Activated naive CD8-positive, alpha-beta T cell treated with anti-CD3 and anti-CD28 coated beads for 36 hours (primary cell): ENCODE data around the gene FADS1. TPM values are rescaled to one million over a fixed set of nuclear protein-coding genes. Genes with fewer than 3 reads are reported as not detected.

Experiments
- DNase-seq: peaks from one replicate; pipeline ENCODE4 v3.0.0; 2021
- H3K27ac Mint-ChIP-seq: one replicate; pipeline ENCODE4 v1.8.0; 2022; ENCODE audit warnings: mild to moderate bottlenecking, moderate library complexity, mixed read lengths
- H3K27me3 Mint-ChIP-seq: one replicate; pipeline ENCODE4 v1.8.0; 2022; ENCODE audit warnings: mild to moderate bottlenecking, mixed read lengths
- H3K36me3 Mint-ChIP-seq: one replicate; pipeline ENCODE4 v1.8.0; 2021; ENCODE audit warnings: mild to moderate bottlenecking, mixed read lengths
- H3K4me1 Mint-ChIP-seq: one replicate; pipeline ENCODE4 v1.8.0; 2021; ENCODE audit warnings: mixed read lengths
- H3K4me3 Mint-ChIP-seq: one replicate; pipeline ENCODE4 v1.8.0; 2022; ENCODE audit warnings: mild to moderate bottlenecking, moderate library complexity, mixed read lengths
- H3K9me3 Mint-ChIP-seq: one replicate; pipeline ENCODE4 v1.8.0; 2022; ENCODE audit warnings: mixed read lengths
- total RNA-seq, 2 experiments: library from RNA; stranded (reverse); gene quantifications; one replicate each; pipeline ENCODE4 v1.2.3, GENCODE V29; 2021

Gene FADS1
- total RNA-seq, 2 experiments from 2014 or later, result 18.1 to 18.2 TPM

GRCh38 chr11:61834278-61835048 is 17.7 kb upstream of the FADS1 start:
- Mint-ChIP-seq H3K4me1 (peaks cover 20% of the 10 kb centered on the region), H3K4me3 (peak overlapping the region; percentile 7), H3K9me3 (no peaks in the 10 kb centered on the region), H3K27me3 (peaks cover 19% of the 10 kb centered on the region), H3K27ac (peak overlapping the region; percentile 87), H3K36me3 (peaks cover 23% of the 10 kb centered on the region)
- DNase-seq, result peak; percentile 74

GRCh38 chr11:61833926-61834277 is 17.1 kb upstream of the FADS1 start:
- Mint-ChIP-seq H3K4me1 (peaks cover 23% of the 10 kb centered on the region), H3K9me3 (no peaks in the 10 kb centered on the region)

DNA sequence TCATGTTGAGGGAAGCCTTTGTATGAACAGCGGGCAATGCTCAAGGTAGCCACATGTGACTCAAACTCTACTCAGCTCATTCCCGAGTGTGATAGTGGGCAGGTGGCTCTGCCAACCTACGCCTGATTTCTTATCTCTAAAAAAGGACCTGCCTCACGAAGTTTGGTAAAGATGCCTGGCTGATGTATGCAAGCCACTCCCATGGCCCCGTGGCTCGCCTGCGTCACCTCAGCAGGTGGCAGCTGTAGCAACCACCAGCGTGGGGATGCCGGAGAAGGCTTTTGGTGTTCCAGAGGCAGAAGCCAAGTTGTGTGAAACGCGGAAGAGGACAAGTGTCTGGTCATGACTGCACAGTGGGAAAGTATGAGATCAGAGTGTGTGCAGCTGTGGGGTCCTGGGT is 16.7 kb upstream of the FADS1 start:
- H3K36me3 Mint-ChIP-seq, result peaks cover 27% of the 10 kb centered on the region
- H3K4me3 Mint-ChIP-seq, result no peak overlapping the region
- H3K27me3 Mint-ChIP-seq, result peaks cover 24% of the 10 kb centered on the region
- no peaks in the 10 kb centered on the region for H3K9me3 Mint-ChIP-seq
- no peak for DNase-seq
- peaks cover 23% of the 10 kb centered on the region for H3K4me1 Mint-ChIP-seq
- H3K27ac Mint-ChIP-seq, result peak overlapping the region; percentile 87

More at GRCh38 chr11:61833926-61834277, 17.1 kb upstream of the FADS1 start:
- Mint-ChIP-seq H3K4me3 (no peak overlapping the region), H3K27ac (peak overlapping the region; percentile 87), H3K36me3 (peaks cover 26% of the 10 kb centered on the region), H3K27me3 (peaks cover 24% of the 10 kb centered on the region)
- no peak for DNase-seq

- Mint-ChIP-seq H3K27ac (no peak overlapping the region), H3K4me1 (peaks cover 23% of the 10 kb centered on the region), H3K27me3 (peaks cover 24% of the 10 kb centered on the region), H3K36me3 (peaks cover 27% of the 10 kb centered on the region), H3K4me3 (no peak overlapping the region), H3K9me3 (no peaks in the 10 kb centered on the region)
- no peak for DNase-seq
These were observed 16.0 kb upstream of the FADS1 start for GRCh38 chr11:61832754-61833153.

- no peaks in the 10 kb centered on the region for H3K9me3 Mint-ChIP-seq
- DNase-seq, result no peak
- no peak overlapping the region for H3K4me3 Mint-ChIP-seq
- no peak overlapping the region for H3K27ac Mint-ChIP-seq
- peaks cover 28% of the 10 kb centered on the region for H3K36me3 Mint-ChIP-seq
- H3K4me1 Mint-ChIP-seq, result peaks cover 24% of the 10 kb centered on the region
- H3K27me3 Mint-ChIP-seq, result peaks cover 26% of the 10 kb centered on the region
These were observed 15.4 kb upstream of the FADS1 start for GRCh38 chr11:61832207-61832606.

DNA sequence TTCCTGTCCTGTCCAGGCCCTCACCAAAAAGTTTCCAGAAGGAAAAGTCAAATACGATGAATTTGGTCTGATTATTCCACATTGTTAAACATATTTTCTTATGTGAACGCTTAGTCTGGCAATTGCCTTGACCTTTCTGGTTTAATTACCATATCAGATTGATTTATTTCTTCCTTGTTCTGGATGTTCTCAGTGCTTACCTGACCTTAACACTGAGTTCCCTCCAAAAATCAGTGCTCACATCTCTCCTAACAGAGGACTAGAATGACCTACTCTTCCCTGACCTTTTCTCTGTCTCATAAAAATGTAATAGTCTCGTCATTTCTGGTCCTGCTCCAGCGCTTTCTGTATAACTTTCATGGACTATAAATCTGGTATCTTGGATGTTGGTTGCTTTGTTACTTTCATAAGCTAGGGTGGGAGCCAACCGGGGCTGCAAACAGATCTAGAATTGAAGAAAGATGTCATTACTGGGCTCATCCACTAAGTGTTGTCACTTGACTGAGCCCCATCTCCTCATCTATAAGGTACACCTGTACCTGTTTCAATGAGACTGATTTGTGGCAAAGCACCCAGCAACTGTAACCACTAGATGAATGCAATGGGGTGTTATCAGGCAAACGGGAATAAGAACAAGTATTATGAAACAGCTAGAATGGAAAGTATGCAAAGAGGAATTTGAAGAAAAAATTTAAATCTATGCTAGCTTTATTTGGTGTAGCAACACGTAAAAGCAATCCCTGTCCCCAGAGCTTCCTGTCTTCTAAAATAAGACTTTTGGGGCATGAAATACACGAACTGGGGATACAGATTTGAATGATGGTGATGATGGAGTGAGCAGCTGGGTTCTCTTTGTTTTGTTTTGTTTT is 13.7 kb upstream of the FADS1 start:
- H3K4me1 Mint-ChIP-seq, result peaks cover 25% of the 10 kb centered on the region
- DNase-seq, result no peak
- H3K4me3 Mint-ChIP-seq, result peak overlapping the region; percentile 58
- H3K27me3 Mint-ChIP-seq, result peaks cover 41% of the 10 kb centered on the region
- peaks cover 27% of the 10 kb centered on the region for H3K36me3 Mint-ChIP-seq
- H3K9me3 Mint-ChIP-seq, result no peaks in the 10 kb centered on the region
- H3K27ac Mint-ChIP-seq, result no peak overlapping the region

DNA sequence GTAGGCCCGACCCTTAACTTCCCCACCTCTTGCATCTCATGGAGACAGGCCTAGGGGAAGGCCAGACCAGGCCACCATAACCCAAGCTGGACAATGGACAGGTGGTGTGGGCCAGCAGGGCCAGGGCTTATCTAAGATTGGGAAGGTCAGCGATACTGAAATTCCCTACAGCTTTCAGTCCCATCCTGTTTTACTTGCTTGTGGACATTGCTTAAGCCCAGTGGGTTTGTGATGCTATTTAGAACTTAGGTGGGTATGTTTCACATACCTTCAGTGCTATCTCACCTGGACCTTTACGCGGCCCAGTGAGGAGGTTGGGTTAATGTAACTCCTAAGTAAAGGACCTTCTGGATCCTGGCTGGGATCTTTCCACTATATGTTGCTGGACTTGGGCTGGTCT is 13.0 kb upstream of the FADS1 start:
- H3K4me1 Mint-ChIP-seq, result peaks cover 23% of the 10 kb centered on the region
- no peak for DNase-seq
- no peak overlapping the region for H3K27ac Mint-ChIP-seq
- H3K36me3 Mint-ChIP-seq, result peaks cover 27% of the 10 kb centered on the region
- H3K9me3 Mint-ChIP-seq, result no peaks in the 10 kb centered on the region
- peak overlapping the region; percentile 89 for H3K4me3 Mint-ChIP-seq
- H3K27me3 Mint-ChIP-seq, result peaks cover 41% of the 10 kb centered on the region

DNA sequence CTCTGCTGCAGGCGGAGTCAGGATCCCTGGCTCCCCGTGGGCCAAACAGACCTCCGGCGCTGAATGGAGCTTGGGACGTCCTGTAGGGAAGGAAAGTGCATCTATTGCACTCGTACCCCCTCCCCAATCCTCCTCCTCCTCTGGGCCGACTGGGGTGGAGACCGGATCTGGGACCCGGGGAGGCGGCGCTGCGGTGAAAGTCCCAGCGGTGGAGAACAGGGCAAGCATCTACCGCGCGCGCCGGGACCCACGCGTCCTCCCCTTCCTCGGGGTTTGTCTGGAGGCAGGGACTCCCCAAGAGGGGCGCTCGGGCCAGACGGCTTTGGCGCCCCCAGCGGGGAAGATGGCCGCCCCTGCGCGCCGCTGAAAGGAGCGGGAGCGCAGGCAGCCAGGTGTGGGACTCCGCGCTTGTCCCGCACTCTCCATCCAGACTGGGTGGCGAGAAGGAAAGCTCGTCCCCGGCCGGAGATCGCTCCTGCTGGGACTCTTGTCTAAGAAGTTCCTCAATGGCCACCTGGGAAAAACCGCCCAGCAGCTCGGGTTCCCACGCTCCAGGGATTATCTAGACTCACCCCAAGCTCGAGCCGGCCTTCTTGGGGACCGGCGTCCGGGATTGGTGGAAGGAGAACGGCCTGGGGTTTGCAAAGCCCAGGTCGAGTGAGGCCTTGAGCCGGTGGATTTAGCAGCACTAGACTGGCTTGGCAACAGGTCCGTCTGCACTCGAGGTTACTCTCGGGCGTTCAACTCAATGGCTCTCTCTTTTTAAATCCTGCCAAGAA is 12.0 kb upstream of the FADS1 start:
- peaks cover 24% of the 10 kb centered on the region for H3K36me3 Mint-ChIP-seq
- peaks cover 16% of the 10 kb centered on the region for H3K4me1 Mint-ChIP-seq
- H3K4me3 Mint-ChIP-seq, result peak overlapping the region; percentile 89

GRCh38 chr11:61828379-61828628 is 11.5 kb upstream of the FADS1 start:
- H3K4me1 Mint-ChIP-seq, result peaks cover 12% of the 10 kb centered on the region

More for the DNA sequence above, 12.0 kb upstream of the FADS1 start:
- Mint-ChIP-seq H3K27ac (peak overlapping the region; percentile 55), H3K9me3 (no peaks in the 10 kb centered on the region), H3K27me3 (peaks cover 45% of the 10 kb centered on the region)
- DNase-seq, result peak; percentile 65

DNA sequence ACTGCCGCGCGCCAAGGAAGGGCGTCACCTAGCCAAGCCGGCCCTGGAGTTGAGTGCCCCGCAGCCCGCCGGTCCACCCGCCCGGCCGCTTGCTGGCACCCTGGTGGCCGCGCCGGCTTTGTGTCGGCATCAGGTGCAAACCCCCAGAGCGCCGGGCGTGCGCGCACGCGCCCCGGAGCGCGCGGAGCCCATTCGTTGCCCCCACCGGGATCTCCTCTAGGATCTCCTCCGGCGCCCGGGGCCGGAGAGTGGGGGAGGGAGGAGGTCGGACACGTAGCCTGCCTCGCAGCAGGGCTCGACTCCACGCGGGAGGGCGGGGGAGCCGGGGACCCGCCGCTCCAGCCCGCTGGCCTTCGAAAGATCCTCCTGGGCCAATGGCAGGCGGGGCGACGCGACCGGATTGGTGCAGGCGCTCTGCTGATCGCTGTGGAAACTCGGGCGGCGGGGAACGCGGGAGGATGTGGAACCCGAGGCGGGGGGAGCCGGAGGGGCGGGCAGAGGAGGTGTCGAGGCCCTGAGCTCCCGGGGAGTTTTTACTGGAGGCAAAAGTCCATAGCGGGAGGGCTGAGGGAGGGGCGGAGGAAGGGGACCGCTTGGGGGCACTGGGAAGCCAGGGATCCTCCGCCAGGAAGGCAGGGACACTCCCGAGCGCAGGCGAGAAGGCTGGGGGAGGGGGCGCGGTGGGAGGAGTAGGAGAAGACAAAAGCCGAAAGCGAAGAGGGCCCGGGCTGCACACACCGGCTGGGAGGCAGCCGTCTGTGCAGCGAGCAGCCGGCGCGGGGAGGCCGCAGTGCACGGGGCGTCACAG is 11.0 kb upstream of the FADS1 start, which contains the start of gene FADS2:
TSS of gene FADS2 (plus strand) at position 730 of the 808 bp plus-strand sequence. CDS start 91 bp downstream, outside the sequence.
- Mint-ChIP-seq H3K36me3 (peaks cover 19% of the 10 kb centered on the region), H3K9me3 (no peaks in the 10 kb centered on the region), H3K27ac (peak within 1 kb of the TSS; percentile 75), H3K4me3 (peak within 1 kb of the TSS; percentile 89), H3K4me1 (peaks cover 12% of the 10 kb centered on the region), H3K27me3 (peaks cover 48% of the 10 kb centered on the region)
- DNase-seq, result peak; percentile 87

More at GRCh38 chr11:61828379-61828628, 11.5 kb upstream of the FADS1 start:
- H3K9me3 Mint-ChIP-seq, result no peaks in the 10 kb centered on the region
- H3K36me3 Mint-ChIP-seq, result peaks cover 19% of the 10 kb centered on the region
- H3K27ac Mint-ChIP-seq, result peak overlapping the region; percentile 75
- H3K27me3 Mint-ChIP-seq, result peaks cover 45% of the 10 kb centered on the region
- H3K4me3 Mint-ChIP-seq, result peak overlapping the region; percentile 89
- no peak for DNase-seq

GRCh38 chr11:61826930-61827570 is 10.2 kb upstream of the FADS1 start:
- H3K27me3 Mint-ChIP-seq, result peaks cover 51% of the 10 kb centered on the region
- H3K36me3 Mint-ChIP-seq, result peaks cover 19% of the 10 kb centered on the region
- no peak for DNase-seq
- H3K4me1 Mint-ChIP-seq, result peaks cover 12% of the 10 kb centered on the region
- no peaks in the 10 kb centered on the region for H3K9me3 Mint-ChIP-seq
- H3K4me3 Mint-ChIP-seq, result peak overlapping the region; percentile 89
- H3K27ac Mint-ChIP-seq, result peak overlapping the region; percentile 55

- Mint-ChIP-seq H3K27ac (no peak overlapping the region), H3K27me3 (peaks cover 43% of the 10 kb centered on the region), H3K36me3 (no peaks in the 10 kb centered on the region), H3K4me3 (no peak overlapping the region), H3K4me1 (peaks cover 6% of the 10 kb centered on the region), H3K9me3 (no peaks in the 10 kb centered on the region)
- DNase-seq, result no peak
These were observed 3.4 kb upstream of the FADS1 start for GRCh38 chr11:61820174-61820573.

- DNase-seq, result no peak
- Mint-ChIP-seq H3K36me3 (peaks cover 15% of the 10 kb centered on the region), H3K27ac (no peak overlapping the region), H3K27me3 (peaks cover 53% of the 10 kb centered on the region), H3K9me3 (peaks cover 1% of the 10 kb centered on the region), H3K4me1 (peaks cover 9% of the 10 kb centered on the region), H3K4me3 (peak overlapping the region; percentile 76)
These were observed 834 bp upstream of the FADS1 start for GRCh38 chr11:61817471-61818202.
